Skin epidermis (tissue), 12 donors: ENCODE measurements around the gene LYL1.
A peak's percentile ranks its signal among the peaks of the same experiment; 100 is the strongest.

Experiments used
- H3K27ac ChIP-seq, 21 experiments: fragments of 200-600 bp; sonication (generic) in 11 of 21; one replicate each; pipeline ENCODE4 v1.5.0; 2020; ENCODE audit warnings: mild to moderate bottlenecking in 3 of 21, inconsistent platforms in 2 of 21, moderate library complexity in 2 of 21
- H3K4me3 ChIP-seq, 7 experiments: fragments of 200-600 bp; sonication (generic) in 2 of 7; one replicate each; pipeline ENCODE4 v1.5.0; 2020; ENCODE audit warnings: inconsistent platforms in 2 of 7, mild to moderate bottlenecking in 2 of 7, moderate library complexity in 1 of 7

Gene LYL1

DNA sequence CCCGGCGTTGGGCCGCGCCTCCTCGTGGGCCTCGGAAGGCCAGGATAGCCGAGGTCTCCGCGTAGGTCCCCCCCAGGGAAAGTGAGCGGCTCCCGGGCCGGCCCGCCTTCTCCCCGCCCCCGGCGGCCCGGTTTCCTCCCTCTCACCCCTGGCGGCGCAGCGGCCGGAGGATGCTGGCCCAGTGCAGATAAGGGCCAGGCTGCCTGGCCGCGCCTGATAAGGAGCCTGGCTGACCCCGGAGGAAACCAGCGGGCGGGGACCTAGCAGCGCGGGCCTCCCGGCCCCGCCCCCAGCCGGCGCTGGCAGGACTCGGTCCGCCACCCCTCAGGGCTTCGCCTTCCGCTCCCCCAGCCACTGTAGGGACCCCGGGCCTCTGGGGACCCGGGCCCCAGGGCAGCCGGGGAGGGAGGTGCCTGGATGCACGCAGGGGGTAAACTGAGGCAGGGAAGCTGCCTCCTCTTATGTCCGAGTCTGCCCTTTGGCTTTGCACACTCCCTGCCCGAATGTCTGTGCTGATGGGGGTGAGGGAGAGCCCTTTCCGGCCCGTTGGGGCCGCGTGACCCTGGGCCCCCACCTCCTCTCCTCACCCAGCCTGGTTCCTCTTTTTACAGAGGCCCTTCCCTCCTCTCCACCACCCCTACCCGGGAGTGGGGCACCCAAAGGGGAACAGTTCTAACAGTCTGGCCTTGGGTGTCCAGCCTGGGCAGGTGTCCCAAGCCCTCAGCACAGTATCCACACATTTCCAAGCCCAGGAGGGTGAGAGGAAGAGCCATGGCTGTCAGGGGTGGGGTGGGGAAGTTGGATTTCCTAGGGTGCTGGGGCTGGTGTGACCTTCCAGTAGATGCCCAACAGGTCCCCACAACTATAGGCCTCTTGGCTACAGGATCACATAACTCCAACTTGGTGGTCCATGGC lies at the start of gene LYL1:
Gene LYL1 (minus strand): TSS at position 193 of the 915 bp plus-strand sequence. CDS start 1,687 bp downstream, outside the sequence.
- H3K4me3 ChIP-seq: peak within 1 kb of the TSS; percentile 35 to 48 (median 44)
- H3K27ac ChIP-seq: peak within 1 kb of the TSS; percentile 53 to 97 (median 80)

GRCh38 chr19:13151605-13152355 lies 49.1 kb upstream of the LYL1 start:
- peak overlapping the region; percentile 84 to 95 (median 93) for H3K4me3 ChIP-seq
- H3K27ac ChIP-seq: peak overlapping the region; percentile 95 to 100 (median 98)

GRCh38 chr19:13150931-13151604 lies 48.4 kb upstream of the LYL1 start:
- Histone ChIP-seq H3K27ac (peak overlapping the region; percentile 95 to 100 (median 98)), H3K4me3 (peak overlapping the region; percentile 84 to 95 (median 93))

DNA sequence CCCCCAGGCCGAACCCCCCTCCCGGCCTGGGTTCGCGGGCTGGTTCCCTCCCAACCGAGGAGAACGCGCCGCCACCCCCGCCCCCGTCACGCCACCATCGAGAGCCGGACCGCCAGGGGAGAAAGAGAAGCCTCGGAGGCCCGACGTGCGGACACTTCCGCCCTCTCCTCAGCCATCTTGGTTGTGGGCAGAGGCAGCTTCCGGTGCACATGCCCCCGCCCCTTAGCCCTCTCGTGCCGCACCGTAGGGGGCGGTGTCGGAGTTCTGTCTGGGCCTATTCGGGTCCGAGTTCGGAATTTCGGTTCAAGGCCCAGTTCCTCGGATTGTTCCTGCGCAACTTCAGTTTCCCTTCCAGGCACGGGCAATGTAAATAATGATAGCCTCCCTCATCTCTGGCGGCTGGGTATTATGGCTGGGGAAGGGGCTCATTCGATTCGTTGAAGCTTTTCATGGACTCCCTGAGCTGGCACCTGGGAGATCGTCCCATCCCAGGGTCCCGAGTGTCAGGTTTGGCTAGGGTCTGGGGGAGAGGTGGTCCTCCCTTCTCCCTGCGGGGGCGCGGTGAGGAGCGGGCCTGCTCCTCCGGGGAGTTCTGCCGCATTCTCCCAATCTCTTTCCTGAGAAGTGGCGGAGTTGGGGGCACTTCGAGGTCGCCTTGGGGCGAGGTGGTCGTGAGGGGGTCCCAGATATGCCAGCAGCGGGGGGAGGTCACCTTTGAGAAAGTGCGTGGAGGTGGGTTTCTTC lies 47.7 kb upstream of the LYL1 start, which contains the start of the genes IER2 and STX10:
Gene IER2 (plus strand): TSS at position 225 of the 744 bp plus-strand sequence. CDS start 2,776 bp downstream, outside the sequence.
Gene STX10 (minus strand): TSS at position 189 of the 744 bp plus-strand sequence. CDS start 202 bp downstream, outside the sequence.
- H3K27ac ChIP-seq: peak within 1 kb of the TSS; percentile 95 to 100 (median 98)
- H3K4me3 ChIP-seq: peak within 1 kb of the TSS; percentile 84 to 95 (median 93)

DNA sequence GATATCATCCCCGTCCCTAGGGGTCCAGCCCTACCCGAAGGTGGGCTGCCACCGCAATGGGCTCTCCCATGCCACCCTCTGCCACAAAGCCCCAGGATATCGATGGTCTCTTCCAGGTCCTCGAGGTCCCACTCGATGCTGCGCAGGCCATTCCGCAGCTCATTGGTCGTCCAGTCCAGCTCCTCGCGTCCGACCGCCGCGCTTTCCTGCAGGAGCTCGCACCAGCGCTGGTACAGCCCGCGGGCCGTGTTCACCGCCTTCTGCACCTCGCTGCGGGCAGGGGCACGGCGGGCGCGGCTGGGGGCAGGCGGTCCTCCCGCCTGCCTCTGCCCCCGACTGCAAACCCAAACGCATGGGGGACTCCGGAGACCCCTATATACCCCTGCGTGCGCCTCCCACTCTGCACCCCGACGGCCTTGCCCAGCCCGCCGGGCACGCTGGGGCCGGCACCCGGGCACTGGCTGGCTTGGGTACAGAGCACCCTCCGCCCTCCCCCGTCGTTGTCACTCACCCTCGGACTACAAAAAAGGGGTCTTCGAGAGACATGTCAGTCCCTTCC lies 47.0 kb upstream of the LYL1 start:
- peak overlapping the region; percentile 84 to 95 (median 93) for H3K4me3 ChIP-seq
- peak overlapping the region; percentile 33 to 100 (median 98) for H3K27ac ChIP-seq

- H3K4me3 ChIP-seq: peak overlapping the region; percentile 84 to 95 (median 93)
- H3K27ac ChIP-seq: peak overlapping the region in 19 of 21 experiments; percentile 7 to 100 (median 98)
Observed at GRCh38 chr19:13149173-13149627, 46.5 kb upstream of the LYL1 start.

DNA sequence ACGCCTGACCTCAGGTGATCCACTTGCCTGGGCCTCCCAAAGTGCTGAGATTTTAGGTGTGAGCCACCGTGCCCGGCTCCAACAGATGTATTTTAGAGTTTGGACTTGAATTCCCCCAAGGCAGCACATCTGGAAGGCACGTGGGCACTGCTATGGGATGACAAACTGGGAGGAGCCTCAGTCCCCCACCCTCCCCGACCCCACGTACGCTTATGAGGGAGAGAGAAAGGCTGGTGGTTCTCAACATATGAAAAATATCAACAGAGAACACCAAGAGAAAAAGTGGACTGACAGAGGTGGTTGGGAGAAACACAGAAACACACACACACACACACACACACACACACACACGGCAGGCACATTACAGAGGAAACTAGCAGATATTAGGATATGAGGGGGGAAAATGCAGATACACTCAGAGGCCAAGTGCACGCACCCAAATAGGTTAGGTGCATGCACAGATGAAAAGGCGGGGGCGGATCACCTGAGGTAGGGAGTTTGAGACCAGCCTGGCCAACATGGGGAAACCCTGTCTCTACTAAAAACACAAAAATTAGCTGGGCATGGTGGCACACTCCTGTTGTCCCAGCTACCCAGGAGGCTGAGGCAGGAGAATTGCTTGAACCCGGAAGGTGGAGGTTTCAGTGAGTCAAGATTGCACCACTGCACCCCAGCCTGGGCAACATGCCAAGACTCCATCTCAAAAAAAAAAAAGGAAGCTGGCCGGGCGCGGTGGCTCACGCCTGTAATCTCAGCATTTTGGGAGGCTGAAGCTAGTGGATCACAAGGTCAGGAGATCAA lies 44.3 kb upstream of the LYL1 start:
- H3K4me3 ChIP-seq: no peak overlapping the region
- no peak overlapping the region for H3K27ac ChIP-seq

DNA sequence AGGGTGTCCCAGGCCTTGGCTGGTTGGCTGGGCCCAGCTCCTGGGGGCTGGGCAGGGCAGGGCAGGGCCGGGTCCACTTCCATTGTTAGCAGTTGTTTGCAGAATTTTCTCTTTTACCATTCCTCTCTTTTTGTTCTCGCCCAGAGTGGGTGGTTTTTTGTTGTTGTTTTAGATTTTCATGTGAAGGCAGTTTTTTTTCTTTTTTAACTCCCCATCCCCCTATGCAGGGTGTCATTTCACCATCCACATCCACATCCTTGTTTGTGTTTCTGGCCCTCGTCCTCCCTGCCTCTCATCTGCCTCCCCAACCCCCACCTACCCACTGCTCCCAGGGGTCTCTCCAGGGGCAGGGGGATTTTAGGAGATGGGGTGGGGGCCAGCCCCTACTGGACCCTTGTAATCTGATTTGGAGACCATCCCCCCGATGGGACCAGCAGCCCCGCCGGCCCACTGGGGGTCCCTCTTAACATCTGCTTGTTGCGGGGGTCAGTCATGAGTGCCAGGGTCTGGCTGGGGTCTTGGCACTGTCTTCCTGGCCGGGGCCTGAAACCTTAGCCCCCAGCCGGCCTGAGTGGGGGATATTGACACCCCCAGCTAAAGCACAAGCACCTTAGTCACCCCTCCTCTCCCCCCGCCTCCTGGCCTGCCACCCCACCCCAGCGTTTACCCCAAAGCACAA lies 37.1 kb upstream of the LYL1 start:
- Histone ChIP-seq H3K27ac (peak overlapping the region in 2 of 21 experiments; percentile 12 to 24), H3K4me3 (no peak overlapping the region)

DNA sequence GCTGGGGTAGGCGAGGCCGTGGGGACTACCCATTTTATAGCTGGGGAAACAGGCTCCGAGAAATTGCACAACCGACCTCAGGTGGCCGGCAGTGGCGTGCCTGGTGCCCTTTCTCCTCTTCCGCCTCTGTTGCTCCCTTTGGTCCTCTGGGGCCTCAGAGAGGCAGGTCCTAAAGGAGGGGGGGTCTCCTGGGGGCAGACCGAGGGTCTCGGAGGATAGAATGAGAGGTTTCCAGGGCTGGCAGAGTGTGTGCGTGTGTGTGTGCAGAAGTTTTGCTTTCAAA lies 36.2 kb upstream of the LYL1 start:
- Histone ChIP-seq H3K27ac (peak overlapping the region in 1 of 21 experiments; percentile 3), H3K4me3 (no peak overlapping the region)

DNA sequence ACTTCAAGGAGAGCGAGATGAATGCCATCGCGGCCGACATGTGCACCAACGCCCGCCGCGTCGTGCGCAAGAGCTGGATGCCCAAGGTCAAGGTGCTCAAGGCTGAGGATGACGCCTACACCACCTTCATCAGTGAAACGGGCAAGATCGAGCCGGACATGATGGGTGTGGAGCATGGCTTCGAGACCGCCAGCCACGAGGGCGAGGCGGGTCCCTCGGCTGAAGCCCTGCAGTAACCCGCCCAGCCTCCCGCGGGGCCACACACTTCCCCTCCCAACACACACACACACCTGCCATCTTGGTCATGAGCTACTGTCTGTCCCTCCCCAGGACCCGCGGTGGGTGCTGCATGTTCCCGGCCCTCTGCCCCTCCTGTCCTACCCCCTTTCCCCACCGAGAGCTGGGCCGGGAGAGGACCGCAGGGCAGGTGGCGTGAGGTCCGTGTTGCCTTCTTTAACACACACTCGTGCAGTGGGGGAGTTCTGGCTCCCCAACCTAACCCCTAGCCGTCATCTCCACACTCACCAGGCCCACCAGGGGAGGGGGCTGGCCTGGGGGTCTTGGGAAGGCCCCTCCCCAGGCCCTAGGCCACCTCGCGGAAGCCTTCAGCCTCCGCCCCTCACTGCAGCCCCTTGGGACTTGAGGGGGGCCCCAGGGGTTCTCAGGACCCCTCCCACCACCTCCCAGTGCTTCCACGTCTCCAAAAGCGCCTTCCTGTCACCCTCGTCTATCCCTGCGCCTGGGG lies 35.7 kb upstream of the LYL1 start:
- H3K4me3 ChIP-seq: no peak overlapping the region
- H3K27ac ChIP-seq: no peak overlapping the region

GRCh38 chr19:13137290-13137794 lies 34.7 kb upstream of the LYL1 start:
- H3K27ac ChIP-seq: no peak overlapping the region
- no peak overlapping the region for H3K4me3 ChIP-seq

DNA sequence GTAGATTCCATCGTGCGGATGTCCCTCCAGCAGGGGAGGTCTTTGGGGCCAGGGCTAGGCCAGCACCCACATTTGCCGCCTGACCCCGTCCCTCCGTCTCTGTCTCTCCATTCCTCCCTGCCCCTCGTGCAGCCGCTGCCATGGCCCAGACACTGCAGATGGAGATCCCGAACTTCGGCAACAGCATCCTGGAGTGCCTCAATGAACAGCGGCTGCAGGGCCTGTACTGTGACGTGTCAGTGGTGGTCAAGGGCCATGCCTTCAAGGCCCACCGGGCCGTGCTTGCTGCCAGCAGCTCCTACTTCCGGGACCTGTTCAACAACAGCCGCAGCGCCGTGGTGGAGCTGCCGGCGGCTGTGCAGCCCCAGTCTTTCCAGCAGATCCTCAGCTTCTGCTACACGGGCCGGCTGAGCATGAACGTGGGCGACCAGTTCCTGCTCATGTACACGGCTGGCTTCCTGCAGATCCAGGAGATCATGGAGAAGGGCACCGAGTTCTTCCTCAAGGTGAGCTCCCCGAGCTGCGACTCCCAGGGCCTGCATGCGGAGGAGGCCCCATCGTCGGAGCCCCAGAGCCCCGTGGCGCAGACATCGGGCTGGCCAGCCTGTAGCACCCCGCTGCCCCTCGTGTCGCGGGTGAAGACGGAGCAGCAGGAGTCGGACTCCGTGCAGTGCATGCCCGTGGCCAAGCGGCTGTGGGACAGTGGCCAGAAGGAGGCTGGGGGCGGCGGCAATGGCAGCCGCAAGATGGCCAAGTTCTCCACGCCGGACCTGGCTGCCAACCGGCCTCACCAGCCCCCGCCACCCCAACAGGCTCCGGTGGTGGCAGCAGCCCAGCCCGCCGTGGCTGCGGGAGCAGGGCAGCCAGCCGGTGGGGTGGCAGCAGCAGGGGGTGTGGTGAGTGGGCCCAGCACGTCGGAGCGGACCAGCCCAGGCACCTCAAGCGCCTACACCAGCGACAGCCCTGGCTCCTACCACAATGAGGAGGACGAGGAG lies 32.7 kb upstream of the LYL1 start:
- no peak overlapping the region for H3K27ac ChIP-seq
- no peak overlapping the region for H3K4me3 ChIP-seq

GRCh38 chr19:13134626-13135025 lies 32.0 kb upstream of the LYL1 start:
- H3K27ac ChIP-seq: no peak overlapping the region
- no peak overlapping the region for H3K4me3 ChIP-seq

DNA sequence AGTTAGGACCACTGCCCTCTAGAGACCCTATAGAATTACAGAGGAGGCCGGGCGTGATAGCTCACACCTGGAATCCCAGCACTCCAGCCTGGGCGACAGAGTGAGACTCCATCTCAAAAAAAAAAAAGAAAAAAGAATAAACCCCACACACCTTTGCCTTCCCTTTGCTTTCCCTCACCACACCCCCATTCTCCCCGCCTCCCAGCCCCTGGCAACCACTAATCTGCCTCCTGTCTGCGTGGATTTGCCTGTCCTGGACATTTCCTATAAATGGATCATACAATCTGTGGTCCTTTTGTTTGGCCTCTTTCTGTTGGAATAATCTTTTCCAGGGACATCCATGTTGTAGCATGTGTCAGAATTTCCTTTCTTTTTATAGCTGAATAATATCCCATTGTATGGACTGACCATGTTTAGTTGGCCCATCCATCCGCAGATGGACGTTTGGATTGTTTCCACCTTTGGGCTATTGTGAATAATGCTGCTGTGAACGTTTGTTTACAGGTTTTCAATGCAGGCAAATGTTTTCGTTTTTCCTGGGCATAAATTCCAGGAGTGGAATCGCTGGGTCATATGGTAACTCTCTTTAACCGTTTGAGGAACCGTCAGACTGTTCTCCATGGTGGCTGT lies 30.7 kb upstream of the LYL1 start:
- Histone ChIP-seq H3K4me3 (no peak overlapping the region), H3K27ac (peak overlapping the region in 9 of 21 experiments; percentile 1 to 66 (median 40))
